Lung (tissue), 12 donors: Measurements from ENCODE around the gene TBC1D1. TPM values are rescaled to one million over a fixed set of nuclear protein-coding genes. Genes with fewer than 3 reads are reported as not detected.

Source experiments
- ATAC-seq: fragments of 200-7000 bp; cut with Tn5 transposase; one replicate; pipeline ENCODE4 v1.9.1; 2020; ENCODE audit warnings: moderate number of reproducible peaks; ENCODE audit not compliant: insufficient read depth, low FRiP score
- DNase-seq, 3 donors: peaks; one replicate each; pipeline ENCODE4 v3.0.0-alpha.2; 2013 to 2017
- H3K27ac ChIP-seq, 2 donors: one replicate each; pipeline ENCODE4 v1.5.1; 2013; ENCODE audit warnings: mild to moderate bottlenecking in 2 of 2, moderate library complexity in 2 of 2, control low read depth in 1 of 2, inconsistent platforms in 1 of 2, low read depth in 1 of 2, low read length in 1 of 2
- H3K27me3 ChIP-seq, 3 donors: one replicate each; pipeline ENCODE4 v1.5.1; 2013; ENCODE audit warnings: low read length in 2 of 3; ENCODE audit not compliant: control insufficient read depth in 3 of 3, insufficient read depth in 3 of 3
- H3K36me3 ChIP-seq, 4 donors: one replicate each; pipeline ENCODE4 v1.5.1; 2013; ENCODE audit warnings: low read length in 4 of 4, mild to moderate bottlenecking in 1 of 4, moderate library complexity in 1 of 4; ENCODE audit not compliant: control insufficient read depth in 4 of 4, insufficient read depth in 4 of 4
- H3K4me1 ChIP-seq, 5 donors: one replicate each; pipeline ENCODE4 v1.5.1; 2013; ENCODE audit warnings: low read length in 5 of 5, mild to moderate bottlenecking in 2 of 5, moderate library complexity in 1 of 5; ENCODE audit not compliant: control insufficient read depth in 5 of 5, insufficient read depth in 5 of 5
- H3K4me3 ChIP-seq: one replicate; pipeline ENCODE4 v1.5.1; 2013; ENCODE audit warnings: mild to moderate bottlenecking, control low read depth, moderate library complexity
- H3K9ac ChIP-seq, 2 donors: one replicate each; pipeline ENCODE4 v1.5.1; 2013; ENCODE audit warnings: low read length in 2 of 2, control low read depth in 1 of 2; ENCODE audit not compliant: insufficient read depth in 1 of 2
- H3K9me3 ChIP-seq, 4 donors: one replicate each; pipeline ENCODE4 v1.5.1; 2013; ENCODE audit warnings: low read length in 3 of 4, mild to moderate bottlenecking in 1 of 4, moderate library complexity in 1 of 4; ENCODE audit not compliant: control insufficient read depth in 4 of 4, insufficient read depth in 3 of 4
- CTCF ChIP-seq: IDR thresholded peaks from 2 replicates; pipeline ENCODE4 v1.5.1; 2012; ENCODE audit warnings: mild to moderate bottlenecking; ENCODE audit errors: control extremely low read depth, extremely low read depth
- WGBS, 2 donors: extraction: QIAGEN DNeasy Blood & Tissue Kit; methylation state at CpG; one replicate each; pipeline ENCODE4 v1.1.7; 2013; 5-methylcytosine and 5-hydroxymethylcytosine counted together
- polyA plus RNA-seq, 2 donors: library from polyadenylated mRNA; stranded (reverse); fragments of 200-250 nt; gene quantifications; one replicate each; pipeline ENCODE4 v1.2.1, GENCODE V29; 2013
- total RNA-seq, 2 donors: library from RNA; depleted of rRNA in 1 of 2; stranded (reverse); fragments of >200 nt in 1 of 2; gene quantifications; one replicate each; pipeline ENCODE4 v1.2.1, GENCODE V29; 2014 to 2021
- donor health status: control.
- donor health status: control.
- donor health status: Bipolar disorder and iron deficiency.
- donor health status: healthy.
- donor health status: DM: yes; HTN: yes; CAD: no.

TBC1D1 gene
- total and polyA plus RNA-seq, 4 donors, result 23.6 to 71.1 (median 43.9) TPM

GRCh38 chr4:38007645-38008044 lies 116.8 kb downstream of the TBC1D1 start:
- ATAC-seq (no peak), DNase-seq (no peak)
- Histone ChIP-seq H3K4me1 (peaks cover 0 to 13% (median 4%) of the 10 kb centered on the region in 5 donors), H3K36me3 (peaks cover 0 to 3% (median 0%) of the 10 kb centered on the region in 4 donors), H3K27ac (no peak overlapping the region), H3K9me3 (no peaks in the 10 kb centered on the region), H3K27me3 (no peaks in the 10 kb centered on the region), H3K9ac (no peak overlapping the region), H3K4me3 (no peak overlapping the region)
- no peak for TF ChIP-seq CTCF
- 77 to 79% methylated on average over 5 of the region's 5 CpGs for WGBS, 2 donors

- H3K9me3 ChIP-seq, result no peaks in the 10 kb centered on the region
- H3K4me3 ChIP-seq, result no peak overlapping the region
- no peak for ATAC-seq
- DNase-seq, result no peak
- H3K36me3 ChIP-seq, result peaks cover 0 to 3% (median 0%) of the 10 kb centered on the region in 4 donors
- H3K4me1 ChIP-seq, result peaks cover 0 to 15% (median 4%) of the 10 kb centered on the region in 5 donors
- 87 to 98% methylated on average over 3 of the region's 3 CpGs for WGBS, 2 donors
- no peak overlapping the region for H3K9ac ChIP-seq
- no peaks in the 10 kb centered on the region for H3K27me3 ChIP-seq
- H3K27ac ChIP-seq, result no peak overlapping the region
- TF ChIP-seq CTCF, result no peak
These were observed 117.7 kb downstream of the TBC1D1 start for GRCh38 chr4:38008571-38009021.

- Histone ChIP-seq H3K4me1 (peaks cover 0 to 16% (median 2%) of the 10 kb centered on the region in 5 donors), H3K9ac (peak overlapping the region in 1 of 2 donors; percentile 23), H3K27ac (no peak overlapping the region), H3K4me3 (no peak overlapping the region), H3K36me3 (peaks cover 0 to 3% (median 0%) of the 10 kb centered on the region in 4 donors), H3K9me3 (no peaks in the 10 kb centered on the region), H3K27me3 (no peaks in the 10 kb centered on the region)
- peak in 1 of 3 donors; percentile 32 for DNase-seq
- ATAC-seq, result no peak
- TF ChIP-seq CTCF, result no peak
These were observed 118.5 kb downstream of the TBC1D1 start for GRCh38 chr4:38009421-38009820.

- 60 to 82% methylated on average over 3 of the region's 3 CpGs for WGBS, 2 donors
- H3K36me3 ChIP-seq, result peaks cover 1 to 3% (median 3%) of the 10 kb centered on the region in 4 donors
- H3K27ac ChIP-seq, result no peak overlapping the region
- H3K27me3 ChIP-seq, result no peaks in the 10 kb centered on the region
- DNase-seq (peak in 2 of 3 donors; percentile 34 to 47), ATAC-seq (no peak)
- H3K4me1 ChIP-seq, result peaks cover 0 to 16% (median 2%) of the 10 kb centered on the region in 5 donors
- H3K9ac ChIP-seq, result peak overlapping the region in 1 of 2 donors; percentile 23
- H3K4me3 ChIP-seq, result no peak overlapping the region
- no peaks in the 10 kb centered on the region for H3K9me3 ChIP-seq
- TF ChIP-seq CTCF, result no peak
These were observed 119.1 kb downstream of the TBC1D1 start for GRCh38 chr4:38009949-38010348.
